ENCODE data around the gene NELFE.
"Not testable (repeated sequence)": the region's sequence is repeated elsewhere in the genome, so short reads cannot be mapped to it uniquely, and the experiment has no call there.

The NELFE gene

DNA sequence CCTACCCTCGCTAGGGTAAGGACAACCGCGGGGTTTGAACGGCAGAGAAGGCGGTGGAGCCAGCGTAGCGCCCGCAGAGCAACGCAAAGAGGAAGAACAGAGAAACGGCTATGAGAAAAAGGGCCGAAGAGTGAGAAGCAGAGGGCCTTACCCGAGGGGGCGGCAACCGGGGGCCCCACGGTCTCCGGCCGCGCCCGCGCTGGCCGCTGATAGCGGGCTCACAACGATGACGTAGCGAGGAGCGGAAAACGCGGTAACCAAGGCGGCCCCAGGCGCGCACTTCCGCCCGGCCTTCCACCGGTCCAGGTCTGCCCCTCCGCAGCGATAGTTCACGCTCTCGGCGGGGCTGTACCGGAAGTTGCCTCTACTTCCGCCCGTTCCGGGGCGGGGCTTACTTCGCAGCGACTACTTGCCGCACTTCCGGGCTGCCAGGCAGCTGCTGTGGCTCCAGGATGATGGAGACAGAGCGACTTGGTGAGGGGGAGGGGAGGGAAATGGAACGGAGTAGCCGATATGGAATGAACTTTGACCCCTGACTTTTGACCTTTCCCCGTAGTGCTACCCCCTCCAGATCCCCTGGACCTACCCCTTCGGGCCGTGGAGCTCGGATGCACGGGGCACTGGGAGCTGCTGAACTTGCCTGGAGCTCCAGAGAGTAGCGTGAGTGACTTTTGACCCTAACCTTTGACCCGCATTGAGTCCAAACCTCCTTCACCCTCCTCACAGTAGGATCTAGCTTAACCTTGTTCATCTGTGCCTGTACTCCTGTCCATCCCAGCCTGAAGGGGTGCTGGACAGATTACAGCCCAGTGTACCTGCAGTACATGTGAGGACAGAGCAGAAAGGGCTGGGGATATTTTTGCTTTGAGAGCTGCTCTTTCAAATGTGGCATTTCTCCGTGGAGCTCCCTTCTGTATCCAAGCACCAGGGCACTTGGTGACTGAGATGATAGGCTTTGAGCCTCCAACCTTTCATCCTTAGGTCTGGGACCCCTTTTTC lies at the start of gene NELFE, which contains the start of gene SKIC2:
Gene NELFE (minus strand): TSS at position 231 of the 999 bp plus-strand sequence. CDS start 525 bp downstream, outside the sequence.
Gene SKIC2 (plus strand): TSS at position 435 of the 999 bp plus-strand sequence. CDS start 18 bp downstream, at position 453.
- FAIRE-seq, result peak; percentile 47

- not testable (repeated sequence) for FAIRE-seq
These were observed 49.3 kb upstream of the NELFE start for GRCh38 chr6:32008037-32008436.

- not testable (repeated sequence) for FAIRE-seq
These were observed 48.3 kb upstream of the NELFE start for GRCh38 chr6:32007086-32007485.

DNA sequence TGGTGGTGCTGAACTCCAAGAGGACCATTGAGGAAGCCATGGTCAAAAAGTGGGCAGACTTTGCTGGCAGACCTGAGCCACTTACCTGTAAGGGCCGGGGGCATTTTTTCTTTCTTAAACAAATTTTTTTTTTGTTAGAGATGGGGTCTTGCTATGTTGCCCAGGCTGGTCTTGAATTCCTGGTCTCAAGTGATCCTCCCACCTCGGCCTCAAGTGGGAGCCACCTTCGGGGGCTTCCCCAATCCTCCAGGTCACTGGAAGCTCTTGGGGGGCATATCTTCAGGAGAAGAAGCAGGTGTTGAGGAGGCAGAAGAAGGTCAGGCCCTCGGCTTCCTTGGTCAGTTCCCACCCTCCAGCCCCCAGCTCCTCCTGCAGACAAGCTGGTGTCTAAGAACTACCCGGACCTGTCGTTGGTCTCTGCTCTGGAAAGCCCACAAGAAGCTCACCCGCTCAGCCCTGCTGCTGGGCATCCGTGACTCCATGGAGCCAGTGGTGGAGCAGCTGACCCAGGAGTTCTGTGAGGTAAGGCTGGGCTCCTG lies 47.3 kb upstream of the NELFE start:
- not testable (repeated sequence) for FAIRE-seq

DNA sequence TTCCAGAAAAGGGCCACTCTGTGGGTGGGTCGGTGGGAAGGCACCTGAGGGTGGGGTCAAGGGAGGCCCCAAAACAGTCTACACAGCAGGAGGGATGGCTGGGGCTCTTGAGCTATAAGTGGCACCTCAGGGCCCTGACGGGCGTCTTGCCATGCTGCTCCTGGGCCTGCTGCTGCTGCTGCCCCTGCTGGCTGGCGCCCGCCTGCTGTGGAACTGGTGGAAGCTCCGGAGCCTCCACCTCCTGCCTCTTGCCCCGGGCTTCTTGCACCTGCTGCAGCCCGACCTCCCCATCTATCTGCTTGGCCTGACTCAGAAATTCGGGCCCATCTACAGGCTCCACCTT lies 46.7 kb upstream of the NELFE start:
- not testable (repeated sequence) for FAIRE-seq

GRCh38 chr6:32004864-32005537 lies 46.2 kb upstream of the NELFE start:
- FAIRE-seq, result not testable (repeated sequence)

GRCh38 chr6:32004393-32004792 lies 45.6 kb upstream of the NELFE start:
- not testable (repeated sequence) for FAIRE-seq

DNA sequence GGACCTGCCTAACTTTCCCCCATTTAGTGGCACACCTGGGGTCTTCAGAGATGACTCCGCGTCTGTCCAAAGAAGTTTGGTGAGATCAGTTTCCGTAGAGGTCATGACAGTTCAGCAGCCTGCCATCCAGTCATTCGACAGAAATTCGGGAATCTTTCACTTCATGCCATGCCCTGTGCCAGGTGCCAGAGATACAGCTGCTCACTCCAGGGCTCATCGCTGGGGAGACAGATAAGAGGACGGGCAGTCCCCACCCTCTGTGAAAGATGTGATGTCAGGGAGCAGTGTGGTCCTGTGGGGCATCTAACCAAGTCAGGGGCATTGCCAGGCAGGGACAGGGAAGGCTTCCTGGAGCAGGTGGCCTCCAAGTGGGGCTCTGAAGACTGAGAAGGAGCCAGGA lies 44.5 kb upstream of the NELFE start:
- FAIRE-seq, result not testable (repeated sequence)

- FAIRE-seq, result not testable (repeated sequence)
These were observed 43.9 kb upstream of the NELFE start for GRCh38 chr6:32002546-32003268.

- not testable (repeated sequence) for FAIRE-seq
These were observed 37.6 kb upstream of the NELFE start for GRCh38 chr6:31996385-31996784.

GRCh38 chr6:31994421-31994820 lies 35.6 kb upstream of the NELFE start:
- not testable (repeated sequence) for FAIRE-seq

GRCh38 chr6:31989363-31989762 lies 30.6 kb upstream of the NELFE start:
- FAIRE-seq, result peak; percentile 89

GRCh38 chr6:31981744-31982143 lies 23.0 kb upstream of the NELFE start, which contains the start of gene C4A:
TSS of gene C4A (plus strand) at chr6:31982057. CDS start at chr6:31982108, 51 bp downstream.
- not testable (repeated sequence) for FAIRE-seq

DNA sequence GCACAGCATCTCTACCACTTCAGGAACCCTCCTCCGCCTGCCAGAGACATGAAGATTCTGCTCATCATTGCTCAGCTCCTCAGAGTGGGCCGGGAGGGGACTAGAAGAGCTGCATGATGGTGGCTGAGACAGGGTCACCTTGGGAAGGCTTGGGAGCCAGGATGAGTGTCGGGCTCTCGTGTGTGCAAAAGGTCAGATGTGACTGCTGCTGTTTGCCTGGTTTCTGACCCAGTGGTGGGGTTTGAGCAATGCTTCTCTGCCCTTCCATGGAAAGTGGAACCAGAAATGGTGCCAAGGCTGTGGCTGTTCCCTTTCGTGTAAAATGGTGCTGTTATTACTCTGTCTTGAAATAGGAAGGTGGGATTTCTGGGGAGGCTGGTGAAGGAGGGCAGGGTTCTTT lies 22.2 kb upstream of the NELFE start:
- not testable (repeated sequence) for FAIRE-seq

GRCh38 chr6:31980195-31980876 lies 21.6 kb upstream of the NELFE start:
- FAIRE-seq, result not testable (repeated sequence)

DNA sequence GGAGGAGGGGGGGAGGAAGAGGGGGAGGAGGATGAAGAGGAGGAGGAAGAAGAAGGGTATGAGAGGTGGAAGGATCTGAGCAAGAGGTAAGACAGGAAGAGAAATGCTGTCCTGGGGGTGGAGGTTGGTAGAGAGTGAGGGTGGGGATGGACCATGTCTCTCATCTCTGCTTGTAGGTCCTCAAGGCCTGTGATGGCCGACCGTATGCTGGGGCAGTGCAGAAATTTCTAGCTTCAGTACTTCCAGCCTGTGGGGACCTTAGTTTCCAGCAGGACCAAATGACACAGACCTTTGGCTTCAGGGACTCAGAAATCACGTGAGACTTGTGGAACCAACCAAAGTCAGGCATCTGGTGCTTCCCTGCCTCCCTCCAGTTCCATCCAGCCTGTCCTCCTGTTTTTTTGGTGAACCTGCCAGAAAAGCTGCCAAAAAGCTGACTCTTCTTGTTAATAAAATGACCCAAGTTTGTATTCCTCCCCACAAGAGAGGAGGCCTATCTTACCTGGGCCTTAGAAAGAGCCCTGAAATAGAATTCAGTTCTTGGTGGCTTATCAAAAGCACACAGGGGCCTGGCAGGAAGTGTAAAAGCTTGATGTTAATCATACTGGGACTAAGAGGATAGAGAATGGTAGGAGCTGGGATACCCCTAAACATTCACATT lies 20.6 kb upstream of the NELFE start:
- FAIRE-seq, result no peak

GRCh38 chr6:31978831-31979230 lies 20.1 kb upstream of the NELFE start:
- no peak for FAIRE-seq

DNA sequence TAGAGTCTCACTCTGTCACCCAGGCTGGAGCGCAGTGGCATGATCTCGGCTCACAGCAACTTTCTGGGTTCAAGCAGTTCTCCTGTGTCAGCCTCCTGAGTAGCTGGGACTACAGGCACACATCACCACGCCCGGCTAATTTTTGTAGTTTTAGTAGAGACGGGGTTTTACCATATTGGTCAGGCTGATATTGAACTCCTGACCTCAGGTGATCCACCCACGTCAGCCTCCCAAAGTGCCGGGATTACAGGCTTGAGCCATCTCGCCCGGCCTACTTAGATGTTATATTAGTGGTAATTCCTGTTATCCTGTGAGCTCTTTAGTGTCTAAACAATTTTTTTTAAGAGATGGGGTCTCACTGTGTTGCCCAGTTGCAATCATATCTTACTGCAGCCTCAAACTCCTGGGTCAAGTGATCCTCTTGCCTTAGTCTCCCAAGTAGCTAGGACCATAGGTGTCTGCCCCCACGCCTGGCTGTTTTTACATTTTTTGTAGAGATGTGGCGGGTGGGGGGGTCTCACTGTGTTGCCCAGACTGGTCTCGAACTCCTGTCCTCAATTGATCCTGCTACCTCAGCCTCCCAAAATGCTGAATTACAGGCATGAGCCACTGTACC lies 19.2 kb upstream of the NELFE start:
- FAIRE-seq, result no peak

- not testable (repeated sequence) for FAIRE-seq
These were observed 17.3 kb upstream of the NELFE start for GRCh38 chr6:31976065-31976464.

- no peak for FAIRE-seq
These were observed 14.1 kb upstream of the NELFE start for GRCh38 chr6:31972709-31973350.
